Stomach (tissue), 4 donors: ENCODE results near the gene RNASE13.

ENCODE experiments used
- CTCF ChIP-seq, 7 experiments: fragments of 450-650 bp in 4 of 7; fragments of 200-600 bp in 3 of 7; sonication (generic) in 3 of 7; IDR thresholded peaks; one replicate each; pipeline ENCODE4 v1.5.1; 2016 to 2019; ENCODE audit warnings: antibody characterized with exemption in 7 of 7, control low read depth in 2 of 7, mild to moderate bottlenecking in 1 of 7
- EP300 ChIP-seq: sonication (generic); formaldehyde crosslinking; IDR thresholded peaks from one replicate; pipeline ENCODE4 v1.6.1; 2017; ENCODE audit warnings: antibody characterized with exemption

DNA sequence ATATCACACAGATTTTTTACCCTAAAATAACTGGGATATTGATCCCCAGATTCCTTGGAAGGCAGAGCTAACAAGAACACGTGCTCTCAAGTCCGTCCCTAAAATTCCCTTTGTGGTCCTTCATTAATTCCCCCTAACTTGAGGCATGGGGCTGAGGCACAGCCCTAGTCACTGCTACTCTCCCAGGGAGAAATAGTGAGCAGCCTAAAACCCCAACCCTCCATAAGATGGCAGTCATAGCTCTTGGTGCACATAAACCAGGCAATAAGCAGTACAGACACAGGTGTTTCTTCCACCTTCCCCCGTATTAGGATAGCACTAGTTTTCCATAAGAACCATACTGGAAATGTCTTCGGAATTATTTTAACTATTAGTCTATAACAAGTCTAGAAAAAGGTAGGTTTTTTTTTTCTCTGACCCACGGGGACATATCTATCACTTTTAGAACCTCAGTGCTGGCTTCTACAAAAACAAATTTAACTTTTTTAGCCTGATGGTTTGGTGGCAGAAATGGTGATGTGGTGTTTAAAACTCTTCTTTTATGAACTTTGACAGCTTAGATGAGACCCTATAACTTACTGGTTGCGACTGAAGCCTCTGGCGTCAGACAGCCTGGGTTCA lies 32.4 kb upstream of the RNASE13 start:
- no peak for TF ChIP-seq CTCF (IDR thresholded peaks at IDR 0.05)
- TF ChIP-seq EP300, result no peak
